CD4-positive, alpha-beta T cell treated with Interleukin-12 subunit alpha and Interleukin-12 subunit beta, for 1 hour (primary cell): Measurements from ENCODE around the gene LIG3.
"Not testable (repeated sequence)": the region's sequence is repeated elsewhere in the genome, so short reads cannot be mapped to it uniquely, and the experiment has no call there.

ENCODE experiments used
- DNase-seq: peaks from one replicate; pipeline ENCODE4 v3.0.0-alpha.2; 2020

Gene LIG3

GRCh38 chr17:35000965-35001364 is 20.7 kb downstream of the LIG3 start:
- DNase-seq, result not testable (repeated sequence)

GRCh38 chr17:35001549-35001948 is 21.2 kb downstream of the LIG3 start:
- DNase-seq, result no peak

DNA sequence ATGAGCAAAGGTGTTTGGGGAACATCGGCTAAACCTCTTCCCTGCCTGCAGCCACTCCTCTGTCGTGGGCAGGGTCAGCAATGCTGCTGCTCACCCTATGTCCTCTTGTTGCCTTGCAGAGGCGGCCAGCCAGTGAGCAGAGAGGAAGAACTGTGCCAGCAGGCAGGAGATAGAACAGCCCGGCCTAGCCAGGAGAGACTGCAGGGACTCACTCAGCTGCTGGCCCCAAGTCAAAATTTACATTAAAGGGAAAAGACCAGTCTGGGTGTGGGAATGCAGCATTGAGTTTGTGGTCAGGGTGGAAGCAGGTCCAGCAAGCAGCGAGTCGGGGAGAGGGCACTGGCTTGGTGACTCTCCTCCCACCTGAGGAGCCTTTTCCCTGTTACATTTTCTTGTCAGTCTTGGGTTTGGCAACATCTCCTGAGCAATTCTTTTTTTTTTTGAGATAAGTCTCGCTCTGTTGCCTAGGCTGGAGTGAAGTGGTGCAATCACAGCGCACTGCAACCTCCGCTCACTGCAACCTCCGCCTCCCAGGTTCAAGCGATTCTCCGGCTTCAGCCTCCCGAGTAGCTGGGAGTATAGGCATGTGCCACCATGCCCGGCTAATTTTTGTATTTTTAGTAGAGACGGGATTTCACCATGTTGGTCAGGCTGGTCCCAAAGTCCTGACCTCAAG is 22.7 kb downstream of the LIG3 start:
- DNase-seq, result no peak

GRCh38 chr17:35003778-35004177 is 23.5 kb downstream of the LIG3 start:
- DNase-seq, result no peak

DNA sequence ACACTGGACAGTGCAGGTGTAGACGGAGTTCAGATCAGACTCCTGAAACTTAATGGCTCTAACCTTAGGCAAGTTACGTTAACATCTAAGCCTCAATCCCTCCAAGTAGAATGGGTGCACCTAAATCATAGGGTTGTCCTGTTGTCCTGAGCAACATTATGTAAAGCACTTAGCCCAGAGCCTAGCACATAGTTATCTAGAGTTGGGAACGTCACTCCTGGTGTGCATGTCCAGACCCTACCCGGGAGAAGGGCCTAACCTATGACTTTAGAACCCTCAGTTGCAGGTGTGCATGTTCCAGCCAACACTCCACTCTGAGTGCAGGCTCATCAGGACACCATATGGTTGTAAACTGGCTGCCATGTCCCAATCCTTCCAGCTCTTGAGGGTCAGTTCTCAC is 26.0 kb downstream of the LIG3 start:
- no peak for DNase-seq

DNA sequence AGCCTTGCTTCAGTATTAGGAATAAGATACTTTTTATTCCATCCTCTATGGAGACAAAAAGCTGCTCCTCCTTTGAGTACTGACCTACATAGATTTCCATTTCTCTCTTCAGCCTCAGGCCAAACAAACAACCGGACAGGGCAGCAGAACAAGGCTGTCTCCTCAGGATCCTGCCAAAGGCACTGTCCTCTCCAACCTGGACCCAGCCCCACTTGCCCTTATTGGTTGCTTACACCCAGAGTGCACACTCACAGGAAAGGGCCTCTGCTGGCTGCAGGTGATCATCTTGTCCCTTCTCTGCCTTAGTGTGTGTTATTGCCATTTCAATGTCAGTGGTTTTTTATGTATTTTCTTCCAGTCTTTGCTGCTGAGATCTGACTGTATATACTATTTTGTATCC is 26.6 kb downstream of the LIG3 start:
- DNase-seq, result no peak

DNA sequence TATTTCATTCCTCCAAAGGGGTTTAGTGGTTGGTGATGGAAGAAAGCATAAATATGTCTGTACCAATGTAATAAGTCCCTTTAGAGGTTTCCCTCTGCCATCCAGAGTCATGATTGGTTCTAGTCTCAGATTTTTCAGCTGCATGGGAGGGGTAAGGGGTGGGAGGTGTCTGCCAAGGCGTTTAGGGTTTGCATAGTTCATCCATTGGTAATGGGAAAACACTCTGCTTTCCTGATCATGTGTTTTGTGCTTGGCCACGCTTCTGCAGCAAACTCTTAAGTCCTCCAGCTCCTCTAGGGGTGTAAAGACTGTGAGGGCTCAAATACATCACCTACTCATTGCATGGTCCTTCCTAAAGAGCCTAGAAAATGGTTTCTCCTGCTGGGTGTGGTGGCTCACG is 29.8 kb downstream of the LIG3 start:
- DNase-seq, result no peak

- no peak for DNase-seq
Observed at GRCh38 chr17:35011671-35012216, 31.4 kb downstream of the LIG3 start.

DNA sequence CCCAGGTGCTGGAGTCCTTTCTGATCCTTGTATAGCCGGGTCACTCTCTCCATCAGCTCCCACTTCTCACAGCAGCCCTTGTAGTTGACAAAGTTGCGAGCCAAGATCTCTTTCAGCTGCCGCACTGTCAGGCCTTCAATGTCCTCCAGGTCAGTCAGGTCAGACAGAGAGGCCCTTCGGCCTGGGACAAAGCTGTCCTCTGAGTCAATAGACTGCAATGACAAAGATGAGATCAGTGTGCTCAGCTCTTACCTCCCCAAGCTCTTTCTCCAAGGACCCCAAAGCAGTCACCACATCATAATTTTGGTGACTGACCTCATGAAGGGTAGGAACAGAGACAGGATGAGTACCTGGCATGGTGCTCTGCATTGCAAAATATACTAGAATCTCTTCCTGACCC is 36.1 kb downstream of the LIG3 start:
- no peak for DNase-seq

- no peak for DNase-seq
Observed at GRCh38 chr17:35017021-35017420, 36.7 kb downstream of the LIG3 start.

- DNase-seq, result no peak
Observed at GRCh38 chr17:35018814-35019213, 38.5 kb downstream of the LIG3 start.

DNA sequence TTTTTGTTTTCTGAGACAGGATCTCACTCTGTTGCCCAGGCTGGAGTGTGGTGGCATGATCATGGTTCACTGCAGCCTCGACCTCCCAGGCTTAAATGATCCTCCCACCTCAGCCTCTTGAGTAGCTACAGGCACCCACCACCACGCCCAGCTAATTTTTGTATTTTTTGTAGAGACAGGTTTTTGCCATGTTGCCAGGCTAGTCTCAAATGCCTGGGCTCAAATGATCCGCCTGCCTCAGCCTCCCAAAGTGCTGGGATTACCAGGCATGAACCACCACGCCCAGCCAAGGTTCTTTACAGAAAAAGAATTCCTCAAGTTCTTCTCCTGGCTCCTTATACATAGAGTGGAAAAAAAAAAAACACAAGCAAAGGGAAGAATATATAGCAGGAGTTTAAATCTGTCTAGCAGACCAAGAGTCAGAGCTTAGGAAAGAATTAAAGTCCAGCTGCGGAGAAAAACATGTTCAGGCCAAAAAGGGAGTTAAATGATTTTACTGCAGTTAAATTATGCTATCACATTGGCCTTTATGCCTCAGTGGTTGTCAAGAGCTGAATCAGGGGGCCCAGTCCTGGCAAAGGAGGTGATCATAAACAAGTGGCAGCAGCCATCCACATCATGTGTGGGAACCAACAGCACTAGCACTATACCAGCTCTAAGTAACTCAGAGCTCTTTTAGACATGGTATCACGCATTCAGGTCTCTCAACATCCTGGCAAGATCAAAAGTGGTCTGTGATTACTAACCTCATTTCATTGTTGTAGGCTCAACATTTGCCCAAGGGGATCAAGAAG is 39.3 kb downstream of the LIG3 start:
- no peak for DNase-seq

DNA sequence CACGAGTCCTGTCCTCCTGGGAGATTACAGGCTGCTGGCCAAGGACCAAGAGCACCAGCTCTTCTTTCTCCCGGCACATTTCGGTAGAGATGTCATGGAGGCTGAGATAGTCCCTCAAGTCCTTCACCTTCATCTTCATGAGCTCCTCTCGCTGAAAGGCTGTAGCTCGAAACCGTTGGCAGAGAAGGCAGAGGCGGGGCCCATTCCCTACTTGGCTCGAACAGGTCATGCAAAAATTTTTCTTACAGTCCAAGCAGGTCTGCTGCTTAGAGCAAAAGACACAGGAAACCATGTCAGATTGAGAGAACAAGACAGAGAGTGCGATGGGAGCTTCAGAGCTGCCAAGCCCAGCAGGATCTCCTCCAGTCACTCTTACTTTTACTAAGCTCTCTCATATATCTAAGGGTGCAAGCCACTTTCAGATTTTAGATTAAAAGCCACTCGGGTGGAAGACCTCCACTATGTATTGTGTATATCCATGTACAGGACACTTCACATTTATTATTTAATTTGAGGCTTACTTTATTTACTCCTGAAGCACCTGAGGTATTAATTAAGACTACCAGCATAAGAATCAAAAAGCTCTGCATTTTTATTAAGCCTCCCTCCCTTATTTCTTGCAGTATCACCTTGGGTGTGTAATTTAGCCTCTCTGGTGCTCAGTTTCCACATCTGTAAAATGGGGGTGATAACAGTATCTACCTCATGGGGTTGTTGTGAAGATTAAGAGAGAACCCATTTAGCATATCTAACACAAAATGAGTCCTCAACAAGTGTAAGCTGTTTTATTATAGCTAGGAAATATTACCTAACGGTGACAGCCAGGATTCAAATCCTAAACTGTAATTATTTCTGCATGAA is 41.4 kb downstream of the LIG3 start:
- no peak for DNase-seq

GRCh38 chr17:35022536-35023063 is 42.3 kb downstream of the LIG3 start:
- peak; percentile 80 for DNase-seq

DNA sequence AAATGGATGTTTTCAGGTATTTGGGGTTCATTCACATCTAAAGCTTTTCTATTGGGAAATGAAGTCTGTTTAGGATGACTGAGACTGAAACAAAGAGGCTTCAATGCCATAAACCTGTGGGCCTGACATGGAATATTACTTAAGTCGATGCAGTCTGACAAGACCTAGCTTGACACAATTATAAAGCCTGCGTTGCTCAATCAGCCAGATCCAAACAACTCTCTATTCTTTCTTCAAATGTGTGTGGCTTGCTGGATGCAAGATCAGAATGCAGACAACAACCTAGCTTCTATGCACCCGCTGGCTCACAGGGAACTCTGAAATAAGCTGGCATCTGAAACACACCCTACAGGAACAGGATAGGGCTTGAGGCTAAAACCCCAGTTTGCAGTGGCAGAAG is 43.2 kb downstream of the LIG3 start:
- no peak for DNase-seq

- DNase-seq, result no peak
Observed at GRCh38 chr17:35025541-35025940, 45.2 kb downstream of the LIG3 start.

- DNase-seq, result not testable (repeated sequence)
Observed at GRCh38 chr17:35028097-35028496, 47.8 kb downstream of the LIG3 start.

- no peak for DNase-seq
Observed at GRCh38 chr17:35028531-35029262, 48.4 kb downstream of the LIG3 start.

- DNase-seq, result no peak
Observed at GRCh38 chr17:35030780-35031179, 50.5 kb downstream of the LIG3 start.

- DNase-seq, result no peak
Observed at GRCh38 chr17:35038453-35038852, 58.1 kb downstream of the LIG3 start.

- DNase-seq, result no peak
Observed at GRCh38 chr17:35041390-35041789, 61.1 kb downstream of the LIG3 start.

- no peak for DNase-seq
Observed at GRCh38 chr17:35044181-35044580, 63.9 kb downstream of the LIG3 start.
